GM19467 (cell line): Measurements from ENCODE around the gene MAMDC4.
"Not testable (repeated sequence)": the region's sequence is repeated elsewhere in the genome, so short reads cannot be mapped to it uniquely, and the experiment has no call there.

Source experiments
- ATAC-seq: cut with Tn5 transposase; IDR thresholded peaks from one replicate; pipeline ENCODE4 v1.9.1; 2021; ENCODE audit warnings: mild to moderate bottlenecking, moderate library complexity; ENCODE audit not compliant: unreplicated experiment

The MAMDC4 gene

DNA sequence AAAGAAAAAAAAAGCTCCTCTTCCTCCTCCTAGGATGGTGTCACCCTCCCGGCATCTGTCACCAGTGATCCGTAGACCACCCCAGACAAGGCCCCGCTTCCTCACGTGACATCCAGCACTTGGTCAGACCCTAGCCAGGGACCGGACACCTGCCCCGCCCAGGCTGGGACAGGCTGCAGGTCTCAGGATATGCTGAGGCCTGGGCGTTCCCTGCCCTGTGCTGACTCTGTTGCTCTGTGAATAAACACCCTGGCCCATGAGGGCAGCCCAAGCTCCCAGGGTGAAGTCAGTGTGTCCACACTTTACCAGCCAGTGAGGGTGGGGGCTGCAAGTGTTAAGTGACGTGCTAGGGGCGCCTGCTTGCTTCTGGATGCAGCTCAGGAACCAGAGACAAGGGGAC is 8.4 kb downstream of the MAMDC4 start:
- no peak for ATAC-seq

DNA sequence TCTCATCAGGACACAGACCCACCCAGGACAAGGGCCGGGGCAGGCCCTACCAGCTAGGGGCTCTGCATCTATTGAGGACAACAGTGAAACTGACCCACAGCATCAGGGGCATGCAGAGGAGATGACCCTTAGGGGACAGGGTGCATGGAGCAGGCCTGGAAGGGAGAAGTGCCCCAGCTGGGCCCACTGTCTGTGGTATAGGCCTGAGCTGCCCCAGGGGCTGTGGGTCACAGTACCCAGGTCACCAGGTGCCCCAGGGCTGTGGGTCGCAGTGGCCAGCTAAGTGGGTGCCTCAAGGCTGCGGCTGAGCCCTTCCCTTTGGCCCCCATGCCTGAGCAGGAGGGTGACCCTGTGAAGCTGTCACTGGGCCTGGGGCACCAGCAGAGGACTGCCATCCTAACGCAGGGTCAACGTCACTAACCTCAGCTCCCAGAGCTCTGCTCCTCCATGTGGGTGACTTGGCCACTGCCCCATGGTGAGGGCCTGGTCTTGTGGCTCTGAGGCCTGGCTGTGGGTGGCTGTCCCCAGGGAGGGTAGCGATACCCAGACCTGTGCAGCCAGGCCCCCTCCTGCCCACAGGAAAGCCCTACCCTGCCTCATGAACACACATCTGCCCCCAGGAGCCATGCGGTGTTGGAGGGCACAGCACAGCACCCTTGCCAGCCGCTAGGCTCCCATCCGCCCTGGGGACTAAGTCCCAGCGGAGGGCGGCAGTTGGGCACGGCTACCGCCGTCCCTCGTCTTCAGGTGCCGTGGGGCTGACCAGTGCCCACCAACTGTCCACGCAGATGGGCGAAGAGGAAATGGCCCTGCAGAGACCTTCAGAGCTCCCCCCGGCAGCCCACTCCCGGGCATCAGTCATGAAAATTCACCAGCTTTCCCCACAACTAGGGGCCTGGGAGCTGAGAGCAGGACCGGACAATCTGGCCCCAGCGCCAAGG is 9.1 kb downstream of the MAMDC4 start:
- no peak for ATAC-seq

DNA sequence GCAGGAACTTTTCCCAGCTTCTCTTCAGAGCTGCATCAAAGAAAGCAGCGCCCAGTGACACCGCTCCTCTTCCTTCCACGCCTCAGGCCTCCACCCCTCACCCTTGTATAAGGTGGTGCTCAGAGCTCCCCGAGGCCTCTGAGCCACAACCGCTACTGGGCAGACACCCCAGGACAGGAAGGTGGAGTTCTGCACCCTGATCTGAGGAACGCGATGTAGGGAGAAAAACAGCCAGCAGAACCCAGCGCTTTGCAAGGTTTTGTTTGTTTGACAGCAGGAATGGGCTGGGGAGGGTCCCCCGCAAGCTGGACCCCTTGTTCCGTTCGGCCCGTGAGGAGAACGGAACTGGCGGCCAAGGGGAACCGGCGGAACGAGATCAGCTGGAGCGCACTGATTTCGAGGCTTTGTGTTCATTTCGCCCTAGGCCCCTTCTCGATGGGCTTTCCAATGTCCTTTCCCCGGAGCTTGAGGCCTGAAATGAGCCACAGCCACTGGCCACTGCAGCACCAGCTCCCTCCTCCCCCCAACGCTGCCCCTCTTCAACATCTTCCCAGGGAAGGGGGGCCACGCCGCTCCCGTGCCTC is 9.8 kb downstream of the MAMDC4 start:
- ATAC-seq: no peak

DNA sequence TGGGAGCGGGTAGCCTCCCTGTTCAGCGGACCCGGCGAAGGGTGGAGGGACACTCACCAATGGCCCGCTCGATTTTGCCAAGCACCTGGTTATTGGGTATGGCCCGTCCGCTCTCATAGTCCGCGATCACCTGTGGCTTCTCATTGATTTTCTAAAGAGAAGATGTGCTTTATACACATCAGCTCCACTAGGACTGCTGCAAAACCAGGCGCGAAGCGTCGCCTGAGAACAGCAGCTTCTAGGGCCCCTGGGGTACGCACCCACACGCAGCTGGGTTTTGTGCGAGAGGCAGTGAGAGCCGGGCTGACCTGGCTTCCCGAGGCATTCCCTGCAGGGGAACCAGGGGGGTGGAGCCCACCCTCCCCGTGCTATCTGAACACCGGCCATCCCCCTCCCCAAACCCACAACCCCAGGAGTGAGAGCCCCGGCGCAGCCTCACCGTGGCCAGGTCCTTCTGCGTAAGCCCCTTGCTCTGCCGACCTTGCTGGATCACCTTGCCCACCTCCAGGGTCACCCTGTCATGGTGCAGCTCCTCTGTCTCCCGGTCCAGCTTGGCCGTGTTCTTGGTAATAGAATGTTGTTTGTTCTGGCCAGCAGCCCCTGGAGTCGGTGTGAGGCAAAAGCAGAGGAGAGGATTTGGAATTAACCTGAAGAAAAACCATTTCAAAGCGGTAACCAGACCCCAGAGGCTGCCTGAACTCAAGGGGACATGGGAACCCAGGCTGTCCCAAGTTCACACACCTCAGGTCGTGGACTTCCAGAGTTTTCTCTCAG is 10.9 kb downstream of the MAMDC4 start:
- ATAC-seq: no peak

DNA sequence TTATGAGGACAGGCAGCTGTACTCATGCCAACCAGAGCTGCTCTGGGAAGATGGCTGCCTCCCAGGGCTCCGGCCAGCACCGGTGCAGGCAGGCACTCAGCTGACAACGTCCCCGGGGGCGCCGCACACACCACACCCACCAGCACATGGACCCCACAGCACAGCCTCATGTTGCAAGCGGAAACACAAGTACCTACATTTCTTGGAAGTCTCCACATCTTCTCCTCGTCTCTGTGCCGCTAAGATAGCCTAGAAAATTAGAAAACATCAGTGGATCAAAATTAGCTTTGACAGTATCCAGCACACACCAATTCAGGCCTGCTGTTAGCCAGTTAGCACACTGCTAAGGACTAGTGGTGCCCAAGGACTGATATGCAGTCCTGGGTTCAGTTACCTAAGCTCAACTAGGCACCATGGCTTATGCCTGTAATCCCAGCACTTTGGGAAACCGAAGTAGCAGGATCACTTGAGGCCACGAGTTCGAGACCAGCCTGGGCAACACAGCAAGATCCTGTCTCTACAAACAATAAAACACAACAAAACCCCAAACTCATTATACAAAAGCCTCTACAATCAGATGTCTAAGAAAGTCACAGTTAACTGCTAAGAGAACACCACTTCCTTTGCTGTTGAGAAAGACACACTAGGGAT is 11.6 kb downstream of the MAMDC4 start:
- ATAC-seq: no peak

DNA sequence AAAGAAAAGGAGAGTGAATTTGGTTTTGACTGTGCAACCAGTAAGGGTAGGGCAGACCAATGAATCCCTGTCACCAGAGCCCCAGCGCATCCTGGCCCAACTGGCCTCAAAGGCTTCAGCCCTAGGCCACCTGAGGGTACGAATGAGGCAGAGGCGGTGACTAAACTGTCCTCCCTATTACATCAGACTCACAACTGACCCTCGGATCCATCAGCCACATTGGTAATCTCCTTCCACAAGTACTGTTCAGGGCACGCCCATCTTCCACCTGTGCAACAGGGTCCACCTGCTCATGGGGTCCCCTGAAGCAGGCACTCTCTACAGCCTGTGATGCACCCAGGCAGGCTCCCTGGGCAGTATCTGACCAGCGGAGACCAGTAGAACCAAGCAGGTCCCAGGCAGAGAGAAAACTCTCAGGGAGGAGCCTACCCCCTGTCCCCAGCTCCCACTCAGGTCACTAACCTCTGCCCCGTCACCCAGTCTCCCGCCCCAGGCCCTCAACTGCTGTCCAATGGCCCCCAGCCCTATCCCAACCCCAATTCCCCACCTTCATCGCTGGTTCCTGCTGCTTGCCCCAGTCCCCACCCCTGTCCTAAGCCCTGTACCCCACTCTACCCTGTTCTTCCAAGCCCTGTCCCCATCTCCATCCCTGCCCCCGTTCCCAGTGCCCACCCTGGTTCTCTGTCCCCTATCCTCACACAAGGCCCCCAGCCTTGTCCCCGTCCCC is 13.1 kb downstream of the MAMDC4 start:
- ATAC-seq: no peak

DNA sequence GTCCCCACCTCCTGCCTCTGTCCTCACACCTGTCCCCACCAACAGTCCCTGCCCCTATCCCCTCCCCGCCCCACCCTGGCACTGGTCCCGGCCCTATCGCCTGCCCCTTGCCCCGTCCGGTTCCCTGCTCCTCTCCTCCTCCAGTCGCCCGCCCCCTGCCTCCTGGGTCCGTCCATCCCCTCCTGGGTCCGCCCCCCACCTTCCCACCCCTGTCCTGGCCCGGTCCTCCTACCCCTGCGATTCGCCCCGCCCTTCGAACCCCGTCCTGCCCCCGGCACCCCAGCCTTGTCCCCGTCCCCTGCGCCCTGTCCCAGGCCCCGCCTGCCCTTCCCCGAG is 13.6 kb downstream of the MAMDC4 start:
- ATAC-seq: no peak

DNA sequence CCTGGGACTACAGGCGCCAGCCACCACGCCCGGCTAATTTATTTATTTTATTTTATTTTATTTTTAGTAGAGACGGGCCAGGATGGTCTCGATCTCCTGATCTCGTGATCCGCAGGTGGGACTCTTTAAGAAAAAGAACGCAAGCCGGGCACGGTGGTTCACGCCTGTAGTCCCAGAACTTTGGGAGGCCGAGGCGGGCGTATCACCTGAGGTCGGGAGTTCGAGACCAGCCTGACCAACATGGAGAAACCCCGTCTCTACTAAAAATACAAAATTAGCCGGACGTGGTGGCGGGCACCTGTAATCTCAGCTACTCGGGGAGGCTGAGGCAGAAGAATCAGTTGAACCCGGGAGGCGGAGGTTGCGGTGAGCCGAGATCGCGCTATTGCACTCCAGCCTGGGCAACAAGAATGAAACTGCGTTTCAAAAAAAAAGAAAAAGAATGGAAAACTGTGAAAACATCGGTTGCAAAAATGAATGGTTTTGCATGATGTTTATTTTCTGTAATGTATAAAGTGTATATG is 14.8 kb downstream of the MAMDC4 start:
- not testable (repeated sequence) for ATAC-seq

DNA sequence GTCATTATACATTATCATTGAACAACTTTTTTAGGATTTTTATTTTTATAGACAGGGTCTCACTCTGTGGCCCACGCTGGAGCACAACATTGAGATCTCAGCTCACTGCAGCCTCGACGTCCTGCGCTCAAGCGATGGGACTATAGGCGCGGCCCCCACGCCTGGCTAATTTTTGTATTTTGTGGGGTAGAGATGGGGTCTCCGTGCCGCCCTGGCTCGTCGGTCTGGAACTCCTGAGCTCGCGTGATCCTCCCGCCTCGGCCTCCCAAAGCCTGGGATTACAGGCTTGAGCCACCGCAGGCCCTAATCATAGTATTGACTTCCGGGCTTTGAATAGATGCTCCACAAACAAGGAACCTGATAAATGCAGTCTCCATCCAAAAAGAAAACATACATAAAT is 15.3 kb downstream of the MAMDC4 start:
- no peak for ATAC-seq

DNA sequence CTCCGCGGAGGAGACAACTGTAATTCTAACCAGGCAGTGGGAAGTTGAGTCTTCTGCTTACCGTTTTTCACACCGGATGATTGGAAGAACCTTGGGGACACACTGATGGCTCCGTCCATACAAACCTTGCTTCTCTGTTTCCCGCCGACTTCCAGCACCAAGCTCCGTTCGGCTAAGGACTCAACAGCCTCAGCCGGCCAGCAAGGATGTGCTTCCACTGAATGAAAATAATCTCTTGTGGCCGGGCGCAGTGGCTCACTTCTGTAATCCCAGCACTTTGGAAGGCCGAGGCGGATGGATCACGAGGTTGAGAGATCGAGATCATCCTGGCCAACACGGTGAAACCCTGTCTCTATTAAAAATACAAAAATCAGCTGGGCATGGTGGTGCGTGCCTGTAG is 15.8 kb downstream of the MAMDC4 start:
- no peak for ATAC-seq

DNA sequence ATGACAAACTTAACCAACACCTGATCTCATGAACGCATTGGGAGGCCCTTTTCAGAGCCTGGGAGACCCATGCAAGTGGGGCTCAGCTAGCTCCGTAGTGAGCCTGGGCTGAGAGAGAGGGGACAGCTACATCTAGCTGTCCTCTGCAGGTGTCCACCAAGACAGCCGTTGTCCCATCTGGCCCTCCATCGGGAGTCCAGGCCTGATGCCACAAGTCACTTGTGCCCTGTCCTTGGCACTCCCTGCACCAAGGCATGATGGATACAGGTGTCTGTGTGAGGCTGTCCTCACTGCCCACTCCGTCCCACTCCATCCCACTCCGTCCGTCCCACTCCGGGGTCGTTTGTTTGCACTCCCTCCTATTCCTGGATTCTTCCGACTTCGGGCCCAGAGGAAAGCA is 16.5 kb downstream of the MAMDC4 start:
- no peak for ATAC-seq

DNA sequence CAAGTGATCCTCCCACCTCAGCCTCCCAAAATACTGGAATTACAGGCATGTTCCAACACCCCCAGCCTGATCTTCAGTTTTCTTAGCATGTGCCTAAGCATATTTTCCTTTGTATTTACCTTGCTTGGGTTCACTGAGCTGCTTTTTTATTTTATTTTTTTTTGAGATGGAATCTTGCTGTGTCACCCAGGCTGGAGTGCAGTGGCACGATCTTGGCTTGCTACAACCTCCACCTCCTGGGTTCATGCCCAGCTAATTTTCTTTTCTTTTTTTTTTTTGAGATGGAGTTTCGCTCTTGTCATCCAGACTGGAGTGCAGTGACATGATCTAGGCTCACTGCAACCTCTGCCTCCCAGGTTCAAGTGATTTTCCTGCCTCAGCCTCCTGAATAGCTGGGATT is 17.5 kb downstream of the MAMDC4 start:
- not testable (repeated sequence) for ATAC-seq

DNA sequence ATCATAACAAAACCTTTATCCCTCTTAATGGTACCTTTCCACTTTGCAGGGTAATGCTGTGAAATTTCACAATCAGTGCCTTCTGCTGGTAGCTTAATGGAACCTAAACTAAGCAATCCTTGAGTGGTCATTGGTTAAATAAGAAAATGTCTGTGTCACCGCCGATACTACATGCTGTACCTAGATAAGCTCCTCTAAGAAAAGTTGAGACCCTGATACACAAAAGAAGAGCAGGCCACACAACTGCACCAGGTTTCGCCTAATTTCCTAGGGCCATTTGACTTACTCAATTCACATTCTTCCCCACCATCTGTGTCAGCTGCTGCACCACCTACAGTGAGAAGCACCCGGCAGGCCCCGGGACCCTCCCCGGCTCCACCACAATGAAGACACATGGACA is 23.0 kb downstream of the MAMDC4 start:
- ATAC-seq: no peak

DNA sequence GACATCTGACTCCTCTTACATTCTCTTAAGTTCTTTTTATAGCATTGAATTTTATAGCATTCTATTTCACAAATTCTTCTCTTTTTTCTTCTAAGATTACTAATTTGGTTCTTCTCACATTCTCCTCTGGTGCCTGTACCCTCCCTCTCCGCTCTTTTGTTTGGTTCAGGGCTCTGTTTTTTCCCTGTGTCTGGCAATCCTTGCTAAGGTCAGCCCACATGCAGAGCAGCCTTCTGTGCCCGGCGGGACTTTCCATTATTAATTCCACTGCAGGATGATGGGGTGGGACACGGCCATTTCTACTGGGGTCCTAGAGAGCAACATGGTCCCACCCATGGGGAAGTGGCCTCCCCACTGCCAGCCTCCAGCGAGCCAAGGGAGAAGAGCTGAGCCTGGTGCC is 24.3 kb downstream of the MAMDC4 start:
- ATAC-seq: no peak

DNA sequence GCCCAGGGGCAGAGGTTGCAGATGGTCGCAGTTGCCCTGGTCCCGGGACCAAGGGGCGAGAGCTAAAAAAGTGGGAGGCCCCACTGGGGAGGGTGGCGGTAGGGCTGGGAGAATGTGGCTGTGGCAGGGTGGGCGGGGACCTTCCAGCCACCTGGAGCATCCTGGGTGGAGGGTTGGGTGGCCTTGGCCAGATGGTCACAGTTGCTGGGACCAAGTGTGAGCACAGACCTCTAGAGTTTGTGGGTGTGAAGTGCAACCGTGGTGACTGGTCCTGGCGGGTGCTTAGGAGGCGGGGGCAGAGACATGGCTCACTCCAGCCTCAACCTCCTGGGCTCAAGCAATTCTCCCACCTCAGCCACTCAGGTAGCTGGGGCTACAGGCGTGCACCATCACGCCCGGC is 28.5 kb downstream of the MAMDC4 start:
- ATAC-seq: no peak

DNA sequence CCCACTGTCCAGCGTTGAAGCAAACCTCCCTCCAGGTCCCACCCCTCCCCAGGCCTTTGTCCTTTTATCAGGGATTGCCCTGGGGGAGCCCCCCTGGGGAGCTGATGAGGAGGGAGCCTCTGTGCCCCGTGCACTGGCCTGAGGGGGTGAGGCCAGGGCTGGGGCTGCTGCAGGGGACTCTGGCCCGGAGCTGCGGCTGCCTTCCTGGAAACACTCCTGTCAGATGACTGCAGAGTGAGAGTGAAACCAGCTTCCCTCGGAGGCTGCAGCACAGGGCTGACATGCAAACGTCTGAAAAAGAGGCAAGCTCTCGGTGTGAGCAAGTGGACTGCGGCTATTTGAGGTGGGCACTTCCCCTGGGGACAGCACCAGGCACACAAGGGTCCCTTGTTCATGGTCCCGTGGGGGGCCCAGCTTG is 29.6 kb downstream of the MAMDC4 start:
- no peak for ATAC-seq

DNA sequence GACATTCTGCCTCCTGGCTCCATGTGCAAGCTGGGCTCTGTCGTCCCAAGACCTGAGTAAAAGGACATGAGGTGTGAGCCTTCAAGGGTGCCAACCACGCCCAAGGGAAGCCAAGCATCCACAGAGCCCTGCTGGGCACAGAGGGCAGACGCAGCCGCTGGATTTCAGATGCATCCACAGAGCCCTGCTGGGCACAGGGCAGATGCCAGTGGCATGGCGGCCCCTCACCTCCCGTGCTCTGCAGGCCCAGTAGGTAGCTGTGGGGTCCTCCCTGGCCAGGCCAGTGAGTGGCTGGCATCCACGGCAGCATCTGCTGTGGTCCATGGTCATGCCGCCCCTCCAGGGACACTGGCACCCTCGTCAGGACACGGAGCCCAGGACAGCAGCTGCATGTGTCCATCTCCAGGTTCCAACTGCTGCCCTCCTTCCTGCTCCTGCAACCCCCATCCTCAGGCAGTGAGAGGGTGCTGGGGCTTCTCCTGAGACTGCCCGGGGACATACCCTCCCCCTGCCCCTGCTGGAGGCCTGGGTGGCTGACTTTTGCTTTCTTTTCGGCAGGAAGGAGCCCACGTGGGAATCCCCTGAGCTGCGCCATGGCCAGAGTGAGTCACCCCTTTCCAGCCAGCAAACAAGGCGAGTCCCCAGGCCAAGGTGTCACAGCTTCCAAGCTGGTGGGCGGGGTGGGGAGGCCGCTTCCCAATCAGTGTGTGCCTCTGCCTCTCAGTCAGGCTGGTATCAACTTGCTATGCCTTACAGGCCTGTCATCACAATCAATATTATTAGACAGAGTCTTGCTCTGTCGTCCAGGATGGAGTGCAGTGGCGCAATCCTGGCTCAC is 30.2 kb downstream of the MAMDC4 start:
- no peak for ATAC-seq

DNA sequence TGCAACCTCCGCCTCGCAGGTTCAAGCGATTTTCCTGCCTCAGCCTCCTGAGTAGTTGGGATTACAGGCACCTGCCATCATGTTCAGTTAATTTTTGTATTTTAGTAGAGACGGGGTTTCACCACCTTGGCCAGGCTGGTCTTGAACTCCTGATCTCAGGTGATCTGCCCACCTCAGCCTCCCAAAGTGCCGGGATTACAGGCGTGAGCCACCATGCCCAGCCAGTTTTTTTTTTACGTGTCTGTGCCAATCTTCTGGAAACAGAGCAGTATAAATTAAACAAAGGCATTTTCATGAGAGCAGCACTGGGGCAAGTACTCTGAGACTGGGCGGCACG is 30.8 kb downstream of the MAMDC4 start:
- ATAC-seq: not testable (repeated sequence)

DNA sequence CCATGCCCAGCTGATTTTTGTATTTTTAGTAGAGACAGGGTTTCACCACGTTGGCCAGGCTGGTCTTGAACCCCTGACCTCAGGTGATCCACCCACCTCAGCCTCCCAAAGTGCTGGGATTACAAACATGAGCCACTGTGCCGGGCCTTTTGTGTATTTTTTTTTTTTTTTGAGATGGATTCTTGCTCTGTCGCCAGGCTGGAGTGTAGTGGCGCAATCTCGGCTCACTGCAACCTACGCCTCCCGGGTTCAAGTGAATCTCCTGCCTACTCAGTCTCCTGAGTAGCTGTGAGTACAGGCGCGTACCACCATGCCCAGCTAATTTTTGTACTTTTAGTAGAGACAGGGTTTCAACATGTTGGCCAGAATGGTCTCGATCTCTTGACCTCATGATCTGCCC is 31.5 kb downstream of the MAMDC4 start:
- ATAC-seq: not testable (repeated sequence)
